Measurements from ENCODE around the gene DDT.
"Not testable (repeated sequence)": the region's sequence is repeated elsewhere in the genome, so short reads cannot be mapped to it uniquely, and the experiment has no call there.

DDT gene

GRCh38 chr22:23925020-23925606 lies 49.1 kb downstream of the DDT start:
- no peaks in the 10 kb centered on the region for H3K4me1 ChIP-seq (ENCODE audit: control insufficient read depth, insufficient read depth, low read length, poor library complexity, severe bottlenecking)
- no peak overlapping the region for H3K27ac ChIP-seq (ENCODE audit: insufficient read depth, low read length, poor library complexity, severe bottlenecking)
- no peaks in the 10 kb centered on the region for H3K27me3 ChIP-seq (replicated peaks; ENCODE audit: control insufficient read depth, insufficient read depth, low read length, poor library complexity, severe bottlenecking)
- H3K36me3 ChIP-seq (ENCODE audit: control insufficient read depth, insufficient read depth, low read length): peaks cover 10% of the 10 kb centered on the region
- DNase-seq: no peak
- H3K4me3 ChIP-seq (ENCODE audit: insufficient read depth, low read depth, low read length, poor library complexity, severe bottlenecking): no peak overlapping the region
- H3K9me3 ChIP-seq (ENCODE audit: control insufficient read depth, low read length): no peaks in the 10 kb centered on the region

GRCh38 chr22:23922921-23923320 lies 51.3 kb downstream of the DDT start:
- H3K4me1 ChIP-seq (ENCODE audit: control insufficient read depth, insufficient read depth, low read length, poor library complexity, severe bottlenecking): no peaks in the 10 kb centered on the region
- DNase-seq: no peak
- H3K27ac ChIP-seq (ENCODE audit: insufficient read depth, low read length, poor library complexity, severe bottlenecking): no peak overlapping the region
- H3K4me3 ChIP-seq (ENCODE audit: insufficient read depth, low read depth, low read length, poor library complexity, severe bottlenecking): no peak overlapping the region
- H3K9me3 ChIP-seq (ENCODE audit: control insufficient read depth, low read length): no peaks in the 10 kb centered on the region
- no peaks in the 10 kb centered on the region for H3K27me3 ChIP-seq (replicated peaks; ENCODE audit: control insufficient read depth, insufficient read depth, low read length, poor library complexity, severe bottlenecking)
- peaks cover 10% of the 10 kb centered on the region for H3K36me3 ChIP-seq (ENCODE audit: control insufficient read depth, insufficient read depth, low read length)

- not testable (repeated sequence) for H3K4me3 ChIP-seq (ENCODE audit: insufficient read depth, low read depth, low read length, poor library complexity, severe bottlenecking); DNase-seq; H3K27me3 ChIP-seq (replicated peaks; ENCODE audit: control insufficient read depth, insufficient read depth, low read length, poor library complexity, severe bottlenecking); H3K9me3 ChIP-seq (ENCODE audit: control insufficient read depth, low read length); H3K4me1 ChIP-seq (ENCODE audit: control insufficient read depth, insufficient read depth, low read length, poor library complexity, severe bottlenecking); H3K27ac ChIP-seq (ENCODE audit: insufficient read depth, low read length, poor library complexity, severe bottlenecking); H3K36me3 ChIP-seq (ENCODE audit: control insufficient read depth, insufficient read depth, low read length)
Observed at GRCh38 chr22:23921586-23922201, 52.5 kb downstream of the DDT start.

All from effector memory CD4-positive, alpha-beta T cell (primary cell).